Muscle of leg (tissue), 11 donors: ENCODE data around the gene KRTAP4-12. TPM values are rescaled to one million over a fixed set of nuclear protein-coding genes. Genes with fewer than 3 reads are reported as not detected.
"Not testable (repeated sequence)": the region's sequence is repeated elsewhere in the genome, so short reads cannot be mapped to it uniquely, and the experiment has no call there.

Source experiments
- DNase-seq: peaks from one replicate; pipeline ENCODE4 v3.0.0; 2013
- H3K27ac ChIP-seq: one replicate; pipeline ENCODE4 v1.5.1; 2013; ENCODE audit warnings: mild to moderate bottlenecking, low read length, control low read depth
- H3K27me3 ChIP-seq: one replicate; pipeline ENCODE4 v1.6.1; 2013; ENCODE audit warnings: low read length; ENCODE audit not compliant: control insufficient read depth, insufficient read depth
- H3K36me3 ChIP-seq: one replicate; pipeline ENCODE4 v1.6.1; 2013; ENCODE audit warnings: low read length; ENCODE audit not compliant: control insufficient read depth, insufficient read depth
- H3K4me1 ChIP-seq: one replicate; pipeline ENCODE4 v1.6.1; 2013; ENCODE audit warnings: low read length; ENCODE audit not compliant: control insufficient read depth, insufficient read depth
- H3K4me3 ChIP-seq: one replicate; pipeline ENCODE4 v1.5.1; 2013; ENCODE audit warnings: low read length, control low read depth
- H3K9me3 ChIP-seq: replicated peaks from 2 replicates; pipeline ENCODE4 v1.6.1; 2013; ENCODE audit warnings: low read depth, low read length; ENCODE audit not compliant: control insufficient read depth
- WGBS: methylation state at CpG from one replicate; pipeline ENCODE4 v1.1.5; 2013; ENCODE audit warnings: missing lambda C conversion rate; ENCODE audit not compliant: insufficient coverage; 5-methylcytosine and 5-hydroxymethylcytosine counted together
- polyA plus RNA-seq, 8 donors: library from polyadenylated mRNA; unstranded; fragments of 120-200 nt; gene quantifications; one replicate each; pipeline versions ENCODE4 v1.2.1 to v1.2.3, GENCODE V29; 2013; ENCODE audit warnings: inconsistent platforms in 1 of 8, low replicate concordance in 1 of 8; ENCODE audit not compliant: insufficient read length in 8 of 8, insufficient read depth in 1 of 8
- total RNA-seq: library from RNA; stranded (reverse); fragments of 120-200 nt; gene quantifications from one replicate; pipeline ENCODE4 v1.2.4, GENCODE V29; 2013

Gene KRTAP4-12
- total and polyA plus RNA-seq, 9 donors = not detected

DNA sequence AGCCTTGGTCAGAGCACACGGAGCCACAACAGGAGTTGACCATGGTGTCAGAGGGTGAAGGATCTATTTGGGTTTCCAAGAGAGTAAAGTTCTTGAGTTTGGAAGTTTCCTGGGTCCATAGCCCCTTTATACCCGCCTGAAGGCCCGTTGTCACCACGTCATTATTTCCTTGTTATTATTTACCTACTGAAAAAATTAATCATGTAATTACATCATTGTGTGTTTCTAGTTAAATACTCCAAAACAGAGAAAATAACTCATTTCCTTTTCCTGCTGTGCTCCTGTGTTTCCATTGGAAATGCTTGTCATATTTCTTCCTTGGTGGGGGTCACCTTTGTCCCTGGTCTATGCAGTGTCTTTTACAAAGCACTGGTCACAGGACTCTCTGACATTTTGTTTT is 25.9 kb downstream of the KRTAP4-12 start, which contains the start of gene KRTAP4-8:
Gene KRTAP4-8, minus strand, starts transcription at position 101 of the 400 bp plus-strand sequence. Its CDS starts 58 bp downstream, at position 43.
- no peak for DNase-seq
- H3K36me3 ChIP-seq = no peaks in the 10 kb centered on the region
- no peak within 1 kb of the TSS for H3K27ac ChIP-seq
- WGBS = 50% methylated on average over 1 of the region's 4 CpGs
- no peak within 1 kb of the TSS for H3K4me3 ChIP-seq
- H3K9me3 ChIP-seq = no peaks in the 10 kb centered on the region
- no peaks in the 10 kb centered on the region for H3K4me1 ChIP-seq
- H3K27me3 ChIP-seq = no peaks in the 10 kb centered on the region

DNA sequence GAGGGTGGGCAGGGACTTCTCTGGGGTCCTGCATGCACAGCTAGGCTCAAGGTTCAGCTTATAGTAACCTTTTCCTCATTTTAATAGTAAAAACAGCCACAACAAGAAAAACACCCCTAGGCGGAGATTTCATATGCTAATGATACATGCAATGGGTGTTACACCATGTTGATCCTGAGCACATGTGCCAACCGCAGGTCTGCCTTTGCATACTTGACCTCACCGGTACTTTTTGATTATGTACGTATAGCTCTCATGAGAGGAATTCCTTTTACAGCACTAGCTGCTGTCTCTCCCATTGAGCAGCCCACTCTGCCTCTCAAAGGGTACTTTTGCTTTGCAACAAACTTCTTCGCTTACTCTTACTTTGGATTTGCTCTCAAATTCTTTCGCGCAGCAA is 27.9 kb downstream of the KRTAP4-12 start:
- Histone ChIP-seq H3K4me3 (no peak overlapping the region), H3K36me3 (no peaks in the 10 kb centered on the region), H3K27me3 (no peaks in the 10 kb centered on the region), H3K27ac (no peak overlapping the region), H3K9me3 (no peaks in the 10 kb centered on the region), H3K4me1 (no peaks in the 10 kb centered on the region)
- DNase-seq = no peak
- 86% methylated on average over 5 of the region's 7 CpGs for WGBS

DNA sequence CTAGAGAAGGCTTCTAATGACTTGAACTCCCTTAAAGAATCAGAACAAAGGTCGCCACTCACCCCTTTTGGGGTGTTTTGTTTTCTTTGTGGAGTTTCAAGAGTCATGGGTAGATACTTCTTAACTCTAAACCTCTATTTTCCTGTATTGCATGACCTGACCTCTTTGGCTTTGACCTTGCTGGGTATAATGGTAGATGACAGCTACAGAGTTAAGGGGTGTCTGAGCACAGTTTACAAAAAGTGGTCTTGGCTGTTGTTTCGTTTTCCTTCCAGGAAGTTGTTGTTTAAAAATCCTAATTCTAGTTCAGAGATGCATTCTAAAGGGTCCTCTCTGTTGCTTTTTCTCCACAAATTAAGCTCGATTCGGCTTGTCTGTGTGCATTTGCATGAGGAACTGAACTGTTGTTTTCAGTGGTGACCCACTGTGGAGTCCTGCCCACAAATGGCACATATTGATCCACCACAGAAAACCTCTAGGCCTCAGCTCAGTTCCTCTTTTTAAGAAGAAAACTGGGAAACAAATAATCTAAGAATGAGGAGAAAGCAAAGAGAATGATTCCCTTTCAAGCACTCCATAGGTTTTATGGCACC is 35.1 kb downstream of the KRTAP4-12 start:
- not testable (repeated sequence) for DNase-seq, H3K27me3 ChIP-seq, H3K9me3 ChIP-seq, H3K36me3 ChIP-seq, H3K4me3 ChIP-seq, H3K4me1 ChIP-seq, H3K27ac ChIP-seq
- no CpG with 5 or more reads among the region's 4 CpGs for WGBS

DNA sequence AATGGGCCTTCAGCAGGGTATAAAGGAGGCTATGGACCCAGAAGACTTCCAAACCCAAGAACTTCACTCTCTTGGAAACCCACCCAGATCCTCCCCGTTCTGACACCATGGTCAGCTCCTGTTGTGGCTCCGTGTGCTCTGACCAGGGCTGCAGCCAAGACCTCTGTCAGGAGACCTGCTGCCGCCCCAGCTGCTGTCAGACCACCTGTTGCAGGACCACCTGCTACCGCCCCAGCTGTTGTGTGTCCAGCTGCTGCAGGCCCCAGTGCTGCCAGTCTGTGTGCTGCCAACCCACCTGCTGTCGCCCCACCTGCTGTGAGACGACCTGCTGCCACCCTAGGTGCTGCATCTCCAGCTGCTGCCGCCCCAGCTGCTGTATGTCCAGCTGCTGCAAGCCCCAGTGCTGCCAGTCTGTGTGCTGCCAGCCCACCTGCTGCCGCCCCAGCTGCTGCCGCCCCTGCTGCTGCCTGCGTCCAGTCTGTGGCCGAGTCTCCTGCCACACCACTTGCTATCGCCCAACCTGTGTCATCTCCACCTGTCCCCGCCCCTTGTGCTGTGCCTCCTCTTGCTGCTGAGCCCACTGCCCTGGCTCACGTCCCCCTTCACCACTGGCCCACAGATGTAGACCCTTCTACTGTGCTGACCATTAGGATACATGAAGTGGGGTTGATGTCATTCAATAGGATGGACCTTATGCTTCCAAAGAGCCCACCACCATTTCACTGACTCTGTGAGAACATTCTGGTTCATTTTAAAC is 39.7 kb downstream of the KRTAP4-12 start, which contains the start of gene KRTAP4-7:
Gene KRTAP4-7, plus strand, starts transcription at position 51 of the 757 bp plus-strand sequence. Its CDS starts 57 bp downstream, at position 108.
- not testable (repeated sequence) for H3K27ac ChIP-seq, H3K4me3 ChIP-seq, H3K9me3 ChIP-seq, H3K27me3 ChIP-seq, DNase-seq, H3K36me3 ChIP-seq, H3K4me1 ChIP-seq
- WGBS = 72% methylated on average over 10 of the region's 14 CpGs

DNA sequence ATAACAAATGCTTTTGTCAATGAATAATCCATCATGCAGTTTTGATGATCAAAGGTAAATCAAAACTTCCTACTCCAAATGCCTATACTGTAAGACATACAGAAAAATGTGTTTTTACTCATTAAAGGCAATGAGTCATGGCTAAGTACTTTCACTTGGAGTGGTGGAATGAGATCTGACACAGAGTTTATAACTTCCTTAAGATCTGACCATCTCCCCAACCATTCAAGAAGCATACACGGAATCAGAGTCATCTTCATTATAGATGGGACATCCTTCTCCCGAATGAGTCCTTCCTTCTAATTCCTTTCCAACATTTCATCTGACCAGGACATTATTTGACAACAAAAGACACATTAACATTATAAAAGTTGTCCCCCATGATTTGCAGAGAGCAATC is 40.6 kb downstream of the KRTAP4-12 start:
- not testable (repeated sequence) for DNase-seq, H3K4me3 ChIP-seq, H3K27me3 ChIP-seq, H3K27ac ChIP-seq, H3K36me3 ChIP-seq, H3K4me1 ChIP-seq, H3K9me3 ChIP-seq
- WGBS = no CpG with 5 or more reads among the region's 2 CpGs

DNA sequence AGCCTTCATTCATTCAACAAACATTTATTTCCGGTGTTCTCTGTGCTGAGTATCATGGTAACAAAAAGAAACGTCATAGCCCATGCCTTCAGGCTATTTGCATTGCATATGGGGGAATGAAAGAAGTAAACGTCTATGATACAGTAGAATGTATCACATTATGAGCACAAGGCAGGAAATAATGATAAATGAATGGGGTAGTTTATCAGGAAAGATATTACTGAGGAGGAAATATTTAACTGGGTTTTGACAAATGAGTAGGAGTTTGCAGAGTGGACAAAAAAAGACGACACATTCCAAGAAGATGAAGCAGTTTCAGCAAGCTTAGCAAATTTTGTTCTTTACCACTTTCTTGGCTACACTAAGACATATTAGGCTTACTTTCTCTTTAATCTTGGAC is 41.4 kb downstream of the KRTAP4-12 start:
- 75% methylated on average over 1 of the region's 4 CpGs for WGBS
- Histone ChIP-seq H3K4me1 (no peaks in the 10 kb centered on the region), H3K36me3 (no peaks in the 10 kb centered on the region), H3K9me3 (no peaks in the 10 kb centered on the region), H3K27me3 (no peaks in the 10 kb centered on the region), H3K4me3 (no peak overlapping the region), H3K27ac (no peak overlapping the region)
- no peak for DNase-seq

DNA sequence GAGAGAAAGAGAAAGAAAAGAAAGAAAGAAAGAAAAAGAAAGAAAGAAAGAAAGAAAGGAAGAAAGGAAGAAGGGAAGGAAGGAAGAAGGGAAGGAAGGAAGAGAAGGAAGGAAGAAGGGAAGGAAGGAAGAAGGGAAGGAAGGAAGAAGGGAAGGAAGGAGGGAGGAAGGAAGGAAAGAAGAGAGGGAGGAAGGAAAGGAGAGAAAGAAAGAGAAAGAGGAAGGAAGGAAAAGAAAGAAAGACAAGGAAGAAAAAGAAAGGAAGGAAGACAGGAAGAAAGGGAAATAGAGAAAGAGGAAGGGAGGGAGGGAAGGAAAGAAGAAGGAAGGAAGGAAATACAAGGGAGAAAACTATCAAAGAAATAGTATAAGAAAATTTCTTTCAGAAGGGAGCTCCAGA is 47.2 kb downstream of the KRTAP4-12 start:
- H3K27ac ChIP-seq = no peak overlapping the region
- no peak overlapping the region for H3K4me3 ChIP-seq
- H3K9me3 ChIP-seq = no peaks in the 10 kb centered on the region
- no peak for DNase-seq
- H3K27me3 ChIP-seq = no peaks in the 10 kb centered on the region
- no peaks in the 10 kb centered on the region for H3K4me1 ChIP-seq
- no peaks in the 10 kb centered on the region for H3K36me3 ChIP-seq

DNA sequence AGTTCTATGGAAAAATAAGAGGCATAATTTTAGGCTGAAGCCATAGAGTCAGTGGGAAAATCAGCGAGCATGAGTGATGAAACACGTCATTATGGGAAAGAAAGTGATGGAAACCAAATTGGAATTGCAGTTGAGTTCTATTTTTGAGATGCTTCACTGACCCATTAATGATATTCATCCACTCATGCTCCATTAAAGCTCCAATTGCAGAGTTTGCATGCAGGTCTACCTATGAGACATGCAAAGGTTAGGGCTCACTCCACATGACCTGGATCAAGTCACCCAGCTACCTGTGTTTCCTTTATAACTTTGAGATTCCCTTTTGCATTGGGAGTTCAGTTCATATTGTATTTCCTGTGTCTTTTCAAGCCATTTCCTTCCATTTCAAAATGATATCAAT is 50.3 kb downstream of the KRTAP4-12 start:
- H3K4me1 ChIP-seq = no peaks in the 10 kb centered on the region
- WGBS = no CpG with 5 or more reads among the region's 2 CpGs
- no peak for DNase-seq
- H3K36me3 ChIP-seq = no peaks in the 10 kb centered on the region
- H3K27ac ChIP-seq = no peak overlapping the region
- H3K27me3 ChIP-seq = no peaks in the 10 kb centered on the region
- H3K9me3 ChIP-seq = no peaks in the 10 kb centered on the region
- H3K4me3 ChIP-seq = no peak overlapping the region

Other genes with a start within 250 kb of the KRTAP4-12 start
Only the 30 nearest of the 39 such genes appear.
- 11.0 TPM for gene KRT40, start 139.9 kb downstream of the KRTAP4-12 start, total RNA-seq
- 10 to 100 TPM in 4 of 8 donors, 1 to 10 TPM in 4; 3.7 to 16.2 (median 10.1) TPM for gene KRT40, start 139.9 kb downstream of the KRTAP4-12 start, polyA plus RNA-seq
- gene KRTAP3-3, start 130.0 kb downstream of the KRTAP4-12 start, total RNA-seq = not detected
- gene KRTAP3-3, start 130.0 kb downstream of the KRTAP4-12 start, polyA plus RNA-seq = under 1 TPM in 1 of 8 donors, not detected in 7; 0.40 TPM
- 0.18 TPM for gene KRTAP3-2, start 124.3 kb downstream of the KRTAP4-12 start, total RNA-seq
- gene KRTAP3-2, start 124.3 kb downstream of the KRTAP4-12 start, polyA plus RNA-seq = 1 to 10 TPM in 1 of 8 donors, under 1 TPM in 7; 0.25 to 1.6 (median 0.61) TPM
- gene KRTAP3-1, start 115.1 kb downstream of the KRTAP4-12 start, total RNA-seq = not detected
- gene KRTAP3-1, start 115.1 kb downstream of the KRTAP4-12 start, polyA plus RNA-seq = not detected
- gene KRTAP1-5, start 97.0 kb downstream of the KRTAP4-12 start, total RNA-seq = not detected
- gene KRTAP1-5, start 97.0 kb downstream of the KRTAP4-12 start, polyA plus RNA-seq = not detected
- gene KRTAP1-4, start 94.0 kb downstream of the KRTAP4-12 start, total RNA-seq = not detected
- gene KRTAP1-4, start 94.0 kb downstream of the KRTAP4-12 start, polyA plus RNA-seq = not detected
- not detected for gene KRTAP1-3, start 89.3 kb downstream of the KRTAP4-12 start, total RNA-seq
- gene KRTAP1-3, start 89.3 kb downstream of the KRTAP4-12 start, polyA plus RNA-seq = under 1 TPM in 2 of 8 donors, not detected in 6; 0.12 to 0.32 TPM
- not detected for gene KRTAP1-1, start 82.7 kb downstream of the KRTAP4-12 start, total RNA-seq
- gene KRTAP1-1, start 82.7 kb downstream of the KRTAP4-12 start, polyA plus RNA-seq = not detected
- gene KRTAP2-1, start 76.9 kb downstream of the KRTAP4-12 start, total RNA-seq = not detected
- not detected for gene KRTAP2-1, start 76.9 kb downstream of the KRTAP4-12 start, polyA plus RNA-seq
- not detected for gene KRTAP2-2, start 69.0 kb downstream of the KRTAP4-12 start, total RNA-seq
- gene KRTAP2-2, start 69.0 kb downstream of the KRTAP4-12 start, polyA plus RNA-seq = not detected
- gene KRTAP2-3, start 64.1 kb downstream of the KRTAP4-12 start, total RNA-seq = not detected
- not detected for gene KRTAP2-3, start 64.1 kb downstream of the KRTAP4-12 start, polyA plus RNA-seq
- not detected for gene KRTAP2-4, start 58.3 kb downstream of the KRTAP4-12 start, total RNA-seq
- not detected for gene KRTAP2-4, start 58.3 kb downstream of the KRTAP4-12 start, polyA plus RNA-seq
- not detected for gene KRTAP4-7, start 40.0 kb downstream of the KRTAP4-12 start, total RNA-seq
- not detected for gene KRTAP4-7, start 40.0 kb downstream of the KRTAP4-12 start, polyA plus RNA-seq
- gene KRTAP4-8, start 26.0 kb downstream of the KRTAP4-12 start, total RNA-seq = not detected
- not detected for gene KRTAP4-8, start 26.0 kb downstream of the KRTAP4-12 start, polyA plus RNA-seq
- not detected for gene KRTAP4-16, start 22.0 kb downstream of the KRTAP4-12 start, total RNA-seq
- not detected for gene KRTAP4-16, start 22.0 kb downstream of the KRTAP4-12 start, polyA plus RNA-seq
- gene KRTAP4-9, start 18.8 kb downstream of the KRTAP4-12 start, total RNA-seq = not detected
- under 1 TPM in 1 of 8 donors, not detected in 7; 0.31 TPM for gene KRTAP4-9, start 18.8 kb downstream of the KRTAP4-12 start, polyA plus RNA-seq
- not detected for gene KRTAP4-11, start 5.8 kb downstream of the KRTAP4-12 start, total RNA-seq
- gene KRTAP4-11, start 5.8 kb downstream of the KRTAP4-12 start, polyA plus RNA-seq = not detected
- not detected for gene KRTAP4-6, start 16.4 kb upstream of the KRTAP4-12 start, total RNA-seq
- gene KRTAP4-6, start 16.4 kb upstream of the KRTAP4-12 start, polyA plus RNA-seq = not detected
- not detected for gene KRTAP4-5, start 25.6 kb upstream of the KRTAP4-12 start, total RNA-seq
- not detected for gene KRTAP4-5, start 25.6 kb upstream of the KRTAP4-12 start, polyA plus RNA-seq
- not detected for gene KRTAP4-4, start 36.6 kb upstream of the KRTAP4-12 start, total RNA-seq
- not detected for gene KRTAP4-4, start 36.6 kb upstream of the KRTAP4-12 start, polyA plus RNA-seq
- not detected for gene KRTAP4-3, start 44.0 kb upstream of the KRTAP4-12 start, total RNA-seq
- not detected for gene KRTAP4-3, start 44.0 kb upstream of the KRTAP4-12 start, polyA plus RNA-seq
- gene KRTAP4-2, start 54.0 kb upstream of the KRTAP4-12 start, total RNA-seq = not detected
- gene KRTAP4-2, start 54.0 kb upstream of the KRTAP4-12 start, polyA plus RNA-seq = not detected
- not detected for gene KRTAP4-1, start 60.7 kb upstream of the KRTAP4-12 start, total RNA-seq
- gene KRTAP4-1, start 60.7 kb upstream of the KRTAP4-12 start, polyA plus RNA-seq = not detected
- gene KRTAP9-1, start 65.7 kb upstream of the KRTAP4-12 start, total RNA-seq = not detected
- gene KRTAP9-1, start 65.7 kb upstream of the KRTAP4-12 start, polyA plus RNA-seq = not detected
- gene KRTAP9-2, start 102.5 kb upstream of the KRTAP4-12 start, total RNA-seq = not detected
- gene KRTAP9-2, start 102.5 kb upstream of the KRTAP4-12 start, polyA plus RNA-seq = not detected
- not detected for gene KRTAP9-3, start 108.3 kb upstream of the KRTAP4-12 start, total RNA-seq
- gene KRTAP9-3, start 108.3 kb upstream of the KRTAP4-12 start, polyA plus RNA-seq = not detected
- gene KRTAP9-8, start 113.8 kb upstream of the KRTAP4-12 start, total RNA-seq = not detected
- gene KRTAP9-8, start 113.8 kb upstream of the KRTAP4-12 start, polyA plus RNA-seq = not detected
- gene KRTAP9-4, start 125.5 kb upstream of the KRTAP4-12 start, total RNA-seq = not detected
- gene KRTAP9-4, start 125.5 kb upstream of the KRTAP4-12 start, polyA plus RNA-seq = not detected
- gene KRTAP9-9, start 131.2 kb upstream of the KRTAP4-12 start, total RNA-seq = not detected
- not detected for gene KRTAP9-9, start 131.2 kb upstream of the KRTAP4-12 start, polyA plus RNA-seq
- gene KRTAP9-6, start 141.2 kb upstream of the KRTAP4-12 start, total RNA-seq = not detected
- gene KRTAP9-6, start 141.2 kb upstream of the KRTAP4-12 start, polyA plus RNA-seq = under 1 TPM in 5 of 8 donors, not detected in 3; 0.13 to 0.22 (median 0.19) TPM